ENCODE measurements around the gene RABL6.
A peak's percentile ranks its signal among the peaks of the same experiment; 100 is the strongest.
"Not testable (repeated sequence)": the region's sequence is repeated elsewhere in the genome, so short reads cannot be mapped to it uniquely, and the experiment has no call there.

Gene RABL6

GRCh38 chr9:136861874-136862457 is 54.2 kb downstream of the RABL6 start:
- H3K4me3 ChIP-seq (ENCODE audit: low read length): no peak overlapping the region
- no peak for TF ChIP-seq ZNF274 (IDR thresholded peaks at IDR 0.05; ENCODE audit: low read depth, low read length)

GRCh38 chr9:136862849-136863622 is 55.3 kb downstream of the RABL6 start:
- H3K4me3 ChIP-seq (ENCODE audit: low read length): no peak overlapping the region
- no peak for TF ChIP-seq ZNF274 (IDR thresholded peaks at IDR 0.05; ENCODE audit: low read depth, low read length)

- no peak overlapping the region for H3K4me3 ChIP-seq (ENCODE audit: low read length)
- no peak for TF ChIP-seq ZNF274 (IDR thresholded peaks at IDR 0.05; ENCODE audit: low read depth, low read length)
Measured at GRCh38 chr9:136863623-136864273, 56.0 kb downstream of the RABL6 start.

- peak overlapping the region; percentile 83 for H3K4me3 ChIP-seq (ENCODE audit: low read length)
- TF ChIP-seq ZNF274 (IDR thresholded peaks at IDR 0.05; ENCODE audit: low read depth, low read length): no peak
Measured at GRCh38 chr9:136865041-136865767, 57.5 kb downstream of the RABL6 start.

GRCh38 chr9:136865768-136866103 is 58.0 kb downstream of the RABL6 start:
- TF ChIP-seq ZNF274 (IDR thresholded peaks at IDR 0.05; ENCODE audit: low read depth, low read length): no peak
- peak overlapping the region; percentile 83 for H3K4me3 ChIP-seq (ENCODE audit: low read length)

GRCh38 chr9:136866898-136867421 is 59.2 kb downstream of the RABL6 start:
- H3K4me3 ChIP-seq (ENCODE audit: low read length): peak overlapping the region; percentile 75

GRCh38 chr9:136867480-136867879 is 59.7 kb downstream of the RABL6 start:
- H3K4me3 ChIP-seq (ENCODE audit: low read length): no peak overlapping the region
- TF ChIP-seq ZNF274 (IDR thresholded peaks at IDR 0.05; ENCODE audit: low read depth, low read length): no peak

- no peak overlapping the region for H3K4me3 ChIP-seq (ENCODE audit: low read length)
- no peak for TF ChIP-seq ZNF274 (IDR thresholded peaks at IDR 0.05; ENCODE audit: low read depth, low read length)
Measured at GRCh38 chr9:136867917-136868316, 60.2 kb downstream of the RABL6 start.

GRCh38 chr9:136868644-136869043 is 60.9 kb downstream of the RABL6 start:
- no peak for TF ChIP-seq ZNF274 (IDR thresholded peaks at IDR 0.05; ENCODE audit: low read depth, low read length)
- no peak overlapping the region for H3K4me3 ChIP-seq (ENCODE audit: low read length)

GRCh38 chr9:136869611-136870010 is 61.9 kb downstream of the RABL6 start:
- H3K4me3 ChIP-seq (ENCODE audit: low read length): not testable (repeated sequence)

- TF ChIP-seq ZNF274 (IDR thresholded peaks at IDR 0.05; ENCODE audit: low read depth, low read length): no peak
- no peak overlapping the region for H3K4me3 ChIP-seq (ENCODE audit: low read length)
Measured at GRCh38 chr9:136875155-136875554, 67.4 kb downstream of the RABL6 start.

- TF ChIP-seq ZNF274 (IDR thresholded peaks at IDR 0.05; ENCODE audit: low read depth, low read length): no peak
- H3K4me3 ChIP-seq (ENCODE audit: low read length): no peak overlapping the region
Measured at GRCh38 chr9:136876476-136876875, 68.7 kb downstream of the RABL6 start.

GRCh38 chr9:136880651-136881050 is 72.9 kb downstream of the RABL6 start:
- TF ChIP-seq ZNF274 (IDR thresholded peaks at IDR 0.05; ENCODE audit: low read depth, low read length): no peak
- H3K4me3 ChIP-seq (ENCODE audit: low read length): no peak overlapping the region

GRCh38 chr9:136881691-136882108 is 74.0 kb downstream of the RABL6 start:
- TF ChIP-seq ZNF274 (IDR thresholded peaks at IDR 0.05; ENCODE audit: low read depth, low read length): no peak
- H3K4me3 ChIP-seq (ENCODE audit: low read length): peak overlapping the region; percentile 44; the same call in 1 of the 2 replicates
